ENCODE measurements around the gene SP110. TPM values are rescaled to one million over a fixed set of nuclear protein-coding genes. Genes with fewer than 3 reads are reported as not detected.

SP110 gene
- total and polyA plus RNA-seq, 2 of the 4 experiments (the other 2 are of a cell fraction) = 9.3 to 10.2 TPM

- Histone ChIP-seq H3K9me1 (ENCODE audit: insufficient read depth, low read length) (peaks cover 7% of the 10 kb centered on the region; the same call in 1 of the 2 replicates), H4K91ac (ENCODE audit: insufficient read depth, low read depth, low read length) (no peak overlapping the region), H2BK120ac (ENCODE audit: low read depth, low read length) (no peak overlapping the region), H2BK5ac (ENCODE audit: low read depth, low read length, poor library complexity, severe bottlenecking) (no peak overlapping the region), H3K27me3 (ENCODE audit: control insufficient read depth, insufficient read depth, low read length) (no peaks in the 10 kb centered on the region), H3K4ac (ENCODE audit: low read depth, low read length) (no peak overlapping the region), H3K4me3 (ENCODE audit: insufficient read depth, low read depth, low read length) (no peak overlapping the region), H3K14ac (replicated peaks; ENCODE audit: low read depth, low read length) (no peak overlapping the region), H3K56ac (ENCODE audit: extremely low read depth, insufficient read depth, low read length) (no peak overlapping the region), H4K20me1 (ENCODE audit: insufficient read depth, low read length) (no peaks in the 10 kb centered on the region), H3K18ac (ENCODE audit: low read depth, low read length) (no peak overlapping the region), H3K79me1 (ENCODE audit: low read depth in 1 of 2, low read length in 2 of 2) (no peaks in the 10 kb centered on the region), H3K9me3 (ENCODE audit: control insufficient read depth, insufficient read depth, low read length) (no peaks in the 10 kb centered on the region), H2BK15ac (ENCODE audit: low read depth, low read length) (no peak overlapping the region), H4K5ac (ENCODE audit: low read depth, low read length) (no peak overlapping the region), H3K27ac (ENCODE audit: insufficient read depth, low read length) (no peak overlapping the region), H2AK5ac (ENCODE audit: low read depth, low read length) (no peak overlapping the region), H2BK20ac (ENCODE audit: low read depth, low read length) (no peak overlapping the region), H2AK9ac (replicated peaks; ENCODE audit: low read depth, low read length, poor library complexity) (no peak overlapping the region), H3K23ac (ENCODE audit: low read depth, low read length) (no peak overlapping the region), H2AFZ (replicated peaks; ENCODE audit: low read length, poor library complexity) (no peak overlapping the region), H3K9ac (ENCODE audit: low read depth, low read length) (no peak overlapping the region), H3K4me1 (ENCODE audit: control insufficient read depth, insufficient read depth, low read length) (no peaks in the 10 kb centered on the region), H3K4me2 (ENCODE audit: low read depth, low read length) (no peak overlapping the region), H3K36me3 (ENCODE audit: control insufficient read depth, insufficient read depth, low read length) (peaks cover 7% of the 10 kb centered on the region), H4K8ac (ENCODE audit: low read depth in 2 of 2, low read length in 2 of 2) (no peak overlapping the region)
- TF ChIP-seq CTCF (conservative IDR thresholded peaks at IDR 0.05; ENCODE audit: low read depth, low read length) (no peak), ELK1 (IDR thresholded peaks at IDR 0.05; ENCODE audit: borderline replicate concordance, low read depth, low read length) (no peak), MAFK (IDR thresholded peaks at IDR 0.05; ENCODE audit: low read depth, low read length) (no peak), MXI1 (IDR thresholded peaks at IDR 0.05; ENCODE audit: borderline replicate concordance, low read depth, low read length) (no peak), RAD21 (IDR thresholded peaks at IDR 0.05; ENCODE audit: low read length) (no peak), CEBPB (IDR thresholded peaks at IDR 0.05; ENCODE audit: low read depth, low read length) (no peak), MAZ (IDR thresholded peaks at IDR 0.05; ENCODE audit: borderline replicate concordance, low read depth, low read length) (no peak), CHD1 (IDR thresholded peaks at IDR 0.05; ENCODE audit: low read depth, low read length) (no peak), USF2 (IDR thresholded peaks at IDR 0.05; ENCODE audit: low read depth, low read length) (no peak), SMC3 (IDR thresholded peaks at IDR 0.05; ENCODE audit: low read depth, low read length) (no peak), FOS (IDR thresholded peaks at IDR 0.05; ENCODE audit: low read depth, low read length) (no peak), RFX5 (IDR thresholded peaks at IDR 0.05; ENCODE audit: low read depth, low read length) (no peak), RCOR1 (IDR thresholded peaks at IDR 0.05; ENCODE audit: insufficient replicate concordance, low read length) (no peak), POLR2A (IDR thresholded peaks at IDR 0.05; ENCODE audit: low read depth, low read length) (no peak)
- ChIA-PET CTCF (no interaction called here), POLR2A (ENCODE audit: unreplicated experiment) (no interaction called here)
- DNase-seq = no peak
- no TSS peak for BruUV-seq (replicated peaks)
- ATAC-seq (ENCODE audit: low read depth) = no peak
- in situ Hi-C loops (cut with MboI; ENCODE audit: low sequenced_read_pairs) = no loop called here
- dilution Hi-C loops (cut with HindIII; ENCODE audit: low sequenced_read_pairs, unreplicated experiment) = no loop called here
- intact Hi-C loops (cut with micrococcal nuclease) = no loop called here
- 94% methylated on average over 3 of the region's 7 CpGs; no CpG with 5 or more reads in 1 of the 2 experiments for WGBS, 2 experiments (ENCODE audit: extremely low coverage in 2 of 2, insufficient read length in 1 of 2)
Observed at GRCh38 chr2:230178546-230179485, 41.0 kb downstream of the SP110 start.
